Left hindlimb (tissue), 1 donor: ENCODE results near the gene LYG2.
"Not testable (repeated sequence)": the region's sequence is repeated elsewhere in the genome, so short reads cannot be mapped to it uniquely, and the experiment has no call there.

ENCODE experiments used
- DNase-seq: peaks from one replicate; pipeline ENCODE4 v3.0.0-alpha.2; 2018

LYG2 gene

DNA sequence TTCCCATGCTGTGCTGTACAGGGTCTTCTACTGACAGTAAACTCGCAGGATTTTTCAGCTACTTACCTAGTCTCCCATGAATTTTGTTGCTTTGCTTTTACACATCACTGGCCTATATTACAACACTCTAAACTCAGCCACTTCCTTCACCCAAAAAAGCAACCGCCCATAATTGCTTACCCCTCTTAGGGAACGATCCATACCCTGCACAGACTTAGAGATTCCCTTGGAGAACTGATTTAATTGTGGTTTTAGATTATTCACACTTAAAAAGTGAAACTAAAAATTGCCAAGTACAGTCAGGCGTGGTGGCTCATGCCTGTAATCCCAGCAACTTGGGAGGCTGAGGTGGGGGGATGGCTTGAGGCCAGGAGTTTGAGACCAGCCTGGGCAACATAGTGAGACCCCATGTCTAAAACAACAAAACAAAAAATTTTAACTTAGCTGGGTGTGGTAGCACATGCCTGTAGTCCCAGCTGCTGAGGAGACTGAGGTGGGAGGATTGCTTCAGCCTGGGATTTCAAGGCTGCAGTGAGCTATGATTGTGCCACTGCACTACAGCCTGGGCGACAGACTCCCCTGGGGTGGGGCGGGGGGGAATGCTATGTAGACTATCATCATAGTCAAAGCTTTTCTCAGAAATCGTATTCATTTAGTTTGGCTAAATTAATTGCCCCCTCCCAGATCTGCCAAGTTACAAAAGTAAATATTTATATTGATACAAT lies 55.2 kb downstream of the LYG2 start:
- DNase-seq: no peak

DNA sequence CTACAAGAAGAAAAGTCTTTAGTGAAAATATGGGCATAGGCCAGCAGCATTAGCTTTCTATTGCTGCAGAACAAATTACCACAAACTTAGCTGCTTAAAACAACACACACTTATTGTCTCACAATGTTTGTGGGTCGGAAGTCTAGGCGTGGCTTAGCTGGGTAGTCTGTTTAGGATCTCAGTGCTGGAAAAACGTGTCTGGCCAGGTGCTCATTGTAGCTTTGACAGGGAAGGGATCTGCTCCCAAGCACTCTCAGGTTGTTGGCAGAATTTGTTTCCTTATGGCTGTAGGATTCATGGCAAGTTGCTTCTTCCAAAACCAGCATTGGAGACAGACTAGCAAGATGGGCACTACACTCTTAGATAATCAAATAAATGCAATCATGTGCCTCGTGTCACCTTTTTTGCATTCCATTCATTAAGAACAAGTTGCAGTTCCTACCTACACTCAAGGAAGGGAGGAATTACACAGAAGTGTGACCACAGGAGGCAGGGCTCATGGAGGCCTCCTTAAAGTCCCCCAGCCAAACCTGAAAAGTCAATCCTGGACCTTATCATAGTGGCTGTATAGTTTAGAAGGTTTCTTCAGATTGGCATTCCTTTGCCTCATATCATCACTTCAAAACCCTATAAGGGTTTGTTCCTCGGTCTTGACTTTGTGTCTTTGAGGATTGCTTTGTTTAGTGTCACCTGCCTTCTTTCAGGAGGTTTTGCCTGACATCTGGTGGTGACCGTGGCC lies 57.2 kb downstream of the LYG2 start:
- DNase-seq: no peak

DNA sequence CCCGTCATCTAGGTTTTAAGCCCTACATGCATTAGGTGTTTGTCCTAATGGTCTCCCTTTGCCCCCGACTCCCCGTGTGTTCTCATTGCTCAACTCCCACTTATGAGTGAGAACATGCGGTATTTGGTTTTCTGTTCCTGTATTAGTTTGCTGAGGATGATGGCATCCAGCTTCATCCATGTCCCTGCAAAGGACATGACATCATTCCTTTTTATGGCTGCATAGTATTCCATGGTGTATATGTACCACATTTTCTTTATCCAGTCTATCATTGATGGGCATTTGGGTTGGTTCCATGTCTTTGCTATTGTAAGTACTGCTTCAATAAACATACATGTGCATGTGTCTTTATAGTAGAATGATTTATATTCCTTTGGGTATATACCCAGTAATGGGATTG lies 63.1 kb downstream of the LYG2 start:
- not testable (repeated sequence) for DNase-seq
